Hepatocyte (in vitro differentiated cells): ENCODE measurements around the gene NKD1.

Experiments used
- CTCF ChIP-seq: fragments of 200-600 bp; sonication (generic); IDR thresholded peaks from 2 replicates; pipeline ENCODE4 v1.5.1; 2016; ENCODE audit warnings: antibody characterized with exemption, mild to moderate bottlenecking; ENCODE audit not compliant: poor library complexity
- EZH2 ChIP-seq: fragments of 200-600 bp; sonication (generic); IDR thresholded peaks from 2 replicates; pipeline ENCODE4 v1.6.1; 2016; ENCODE audit warnings: antibody characterized with exemption, mild to moderate bottlenecking, borderline replicate concordance

- TF ChIP-seq CTCF, result no peak
- no peak for TF ChIP-seq EZH2
These were observed 93.6 kb downstream of the NKD1 start for GRCh38 chr16:50641818-50642187.
